HG03039 (cell line): ENCODE measurements around the gene FOXP4.

Experiments
- ATAC-seq: cut with Tn5 transposase; IDR thresholded peaks from one replicate; pipeline ENCODE4 v1.9.1; 2021; ENCODE audit warnings: mild to moderate bottlenecking, moderate library complexity; ENCODE audit not compliant: unreplicated experiment

Gene FOXP4

DNA sequence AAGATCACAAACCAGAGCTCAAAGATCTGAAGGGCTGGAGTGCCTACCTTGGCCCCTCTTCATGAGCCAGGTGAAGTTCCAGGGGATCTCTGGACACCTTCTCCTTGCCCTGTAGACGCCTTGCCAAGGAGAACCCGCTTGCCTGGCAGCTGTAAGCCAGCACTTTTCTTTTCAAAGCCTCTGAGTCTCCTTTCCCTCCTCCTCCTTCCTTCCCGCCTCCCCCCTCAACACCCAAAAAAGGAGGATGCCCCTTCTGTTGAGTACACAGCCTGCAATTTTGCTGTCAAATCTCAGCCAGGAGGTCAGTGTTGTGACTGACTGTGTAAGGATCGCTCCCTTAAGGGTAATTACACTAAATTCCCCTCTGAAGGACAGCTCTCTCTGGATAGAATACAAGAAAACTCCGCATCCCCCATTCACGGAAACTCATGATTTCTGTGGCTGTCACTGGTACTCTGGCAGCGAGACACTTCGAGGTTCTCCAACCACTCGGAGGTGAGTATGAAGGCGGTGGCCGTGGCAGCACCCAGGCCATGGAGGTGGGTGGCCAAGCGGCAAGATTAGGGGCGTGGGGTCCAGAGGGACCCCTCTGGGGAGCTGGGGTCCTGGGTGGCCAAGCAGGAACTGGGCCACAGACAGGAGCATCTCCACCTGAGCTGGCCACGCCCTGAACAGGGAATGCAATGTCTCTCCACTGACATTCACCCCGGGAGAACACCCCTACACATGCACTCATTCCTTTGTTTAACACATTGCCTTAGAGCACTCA lies 23.2 kb upstream of the FOXP4 start:
- no peak for ATAC-seq

GRCh38 chr6:41523915-41524633 lies 22.1 kb upstream of the FOXP4 start:
- no peak for ATAC-seq

- no peak for ATAC-seq
Observed at GRCh38 chr6:41524634-41525011, 21.6 kb upstream of the FOXP4 start.

- no peak for ATAC-seq
Observed at GRCh38 chr6:41527721-41528408, 18.3 kb upstream of the FOXP4 start.

DNA sequence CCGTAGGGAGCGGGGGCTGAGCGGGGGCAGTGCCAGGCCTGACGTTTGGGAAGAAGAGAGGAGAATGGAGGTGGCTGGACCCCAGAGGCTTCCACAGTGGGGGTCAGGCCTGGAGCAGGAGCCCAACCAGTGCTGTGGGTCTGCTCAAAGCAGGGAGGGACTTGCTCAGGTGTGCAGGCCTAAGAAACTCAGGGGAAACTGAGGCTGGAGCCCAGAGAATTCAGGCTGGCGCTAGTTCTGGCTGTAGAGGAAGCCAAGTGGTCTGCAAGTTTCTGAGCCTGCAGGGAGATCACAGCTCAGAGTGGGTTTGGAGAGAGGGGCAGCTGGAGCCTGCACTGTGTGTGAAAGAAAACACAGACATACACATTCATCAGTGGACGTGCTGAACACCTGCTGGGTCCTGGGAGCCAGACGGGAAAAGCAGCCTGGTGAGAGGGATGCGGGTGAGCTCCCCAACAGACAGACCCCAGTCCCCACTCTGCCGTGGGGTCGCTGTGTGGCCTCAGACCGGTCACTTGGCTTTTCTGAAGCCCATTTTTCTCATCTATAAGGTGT lies 17.7 kb upstream of the FOXP4 start:
- no peak for ATAC-seq

GRCh38 chr6:41529049-41529448 lies 17.1 kb upstream of the FOXP4 start:
- no peak for ATAC-seq

- ATAC-seq: no peak
Observed at GRCh38 chr6:41529970-41530369, 16.2 kb upstream of the FOXP4 start.

- ATAC-seq: no peak
Observed at GRCh38 chr6:41530476-41530875, 15.7 kb upstream of the FOXP4 start.

GRCh38 chr6:41531016-41531415 lies 15.2 kb upstream of the FOXP4 start:
- ATAC-seq: no peak

- peak; percentile 75 for ATAC-seq
Observed at GRCh38 chr6:41531591-41532582, 14.3 kb upstream of the FOXP4 start.

- no peak for ATAC-seq
Observed at GRCh38 chr6:41535766-41536165, 10.4 kb upstream of the FOXP4 start.

GRCh38 chr6:41536795-41537758 lies 9.1 kb upstream of the FOXP4 start:
- ATAC-seq: no peak

DNA sequence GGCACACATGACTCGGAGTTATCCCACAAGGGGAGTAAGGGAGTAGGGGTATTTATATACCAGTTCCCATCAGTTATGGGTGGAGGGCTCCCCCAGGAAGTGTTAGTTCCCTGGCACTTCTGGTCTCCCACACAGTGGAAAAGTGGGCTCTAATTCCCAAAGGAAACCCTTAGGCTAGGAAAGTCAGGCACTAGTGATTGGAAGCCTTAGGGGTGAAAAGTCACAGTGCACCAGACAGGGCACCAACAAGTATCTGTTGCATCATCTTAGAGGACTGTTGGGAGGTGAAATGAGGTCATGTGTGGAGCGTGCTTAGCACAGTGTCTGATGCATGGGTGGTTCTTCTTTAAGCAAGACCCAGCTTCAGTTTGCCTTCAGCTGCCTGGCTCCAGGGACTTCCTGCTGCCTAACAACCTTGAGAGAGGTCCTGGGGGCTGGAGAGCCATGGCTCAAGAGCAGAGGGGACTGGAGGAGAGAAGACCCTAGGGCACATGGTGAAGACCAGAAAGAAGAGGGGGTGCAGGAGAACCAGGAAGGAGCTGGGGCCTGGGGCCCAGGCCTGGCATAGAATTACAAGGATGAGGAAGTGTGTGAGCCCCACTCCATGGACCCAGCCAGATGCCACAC lies 7.5 kb upstream of the FOXP4 start:
- ATAC-seq: no peak

DNA sequence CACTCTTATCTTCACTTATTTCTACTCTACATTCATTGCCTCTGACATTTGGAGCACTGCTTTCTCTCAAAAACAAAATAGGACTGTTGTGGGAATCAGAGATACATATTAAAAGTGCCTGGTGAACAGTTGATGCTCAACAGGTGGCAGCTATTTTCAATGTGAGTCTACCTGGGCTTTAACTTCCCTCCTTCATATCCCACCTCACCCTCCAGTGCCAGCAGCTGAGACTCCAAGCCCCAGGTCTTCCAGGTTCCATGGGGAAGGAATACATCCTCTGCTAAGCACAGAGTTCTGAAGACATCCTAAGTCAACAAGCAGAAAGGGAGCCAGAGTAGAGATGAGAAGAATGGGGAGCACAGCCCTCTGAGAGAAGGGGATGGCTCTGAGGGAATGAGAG lies 7.0 kb upstream of the FOXP4 start:
- no peak for ATAC-seq

DNA sequence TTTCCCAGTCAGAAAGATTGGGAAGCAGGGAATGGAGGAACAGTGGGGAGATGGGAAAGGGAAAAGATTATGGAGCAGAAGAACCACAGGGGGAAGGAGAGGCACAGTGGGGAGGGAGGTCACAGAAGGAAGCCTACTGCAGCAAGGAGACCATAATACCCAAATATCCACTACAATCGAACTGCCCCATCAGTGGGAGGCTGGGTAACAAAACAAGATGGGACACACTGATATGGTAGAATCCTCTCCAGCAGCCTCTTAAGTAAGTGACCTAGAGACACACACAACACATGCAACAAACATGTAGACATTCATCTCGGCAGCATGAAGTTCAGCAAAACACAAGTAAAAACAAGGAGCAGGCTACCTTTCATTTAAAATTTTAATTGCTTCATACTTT lies 4.8 kb upstream of the FOXP4 start:
- no peak for ATAC-seq

DNA sequence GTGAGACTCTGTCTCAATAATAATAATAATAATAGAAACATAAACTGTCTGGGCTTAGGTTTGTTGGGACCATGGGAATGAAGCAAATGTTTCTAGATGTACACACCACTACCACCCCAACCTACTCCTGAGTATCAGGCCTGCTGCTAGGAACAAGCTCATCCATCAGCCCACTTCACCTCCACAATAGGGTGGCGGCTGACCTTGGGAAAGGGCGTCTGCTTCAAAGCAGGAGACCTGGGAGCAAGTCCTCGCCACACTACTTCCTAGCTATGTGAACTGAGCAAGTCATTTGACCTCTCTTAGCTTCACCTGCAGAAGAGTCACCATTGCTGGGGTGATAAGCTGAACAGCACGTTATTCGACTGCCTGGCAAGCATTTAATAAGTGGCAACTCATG lies 3.1 kb upstream of the FOXP4 start:
- no peak for ATAC-seq

- ATAC-seq: no peak
Observed at GRCh38 chr6:41545247-41545702, 906 bp upstream of the FOXP4 start.

DNA sequence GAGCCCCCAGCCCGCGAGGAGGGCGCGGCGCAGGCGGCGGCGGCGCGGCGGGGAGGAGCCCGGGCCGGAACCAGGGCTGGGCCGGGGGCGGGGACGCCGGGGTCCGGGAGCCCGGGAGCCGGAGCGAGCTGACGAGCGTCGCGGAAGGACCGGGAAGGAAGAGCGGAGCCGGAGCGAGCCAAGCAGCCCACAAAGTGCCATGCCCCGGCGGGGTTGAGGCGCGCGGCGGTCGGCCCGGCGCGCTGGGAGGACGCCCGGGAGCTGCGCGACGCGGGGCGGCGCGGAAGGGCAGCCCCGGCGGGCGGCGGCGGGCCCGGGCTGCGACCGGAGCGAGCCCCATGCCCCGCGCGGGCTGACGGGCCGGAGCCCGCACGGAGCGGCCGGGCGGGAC lies 289 bp downstream of the FOXP4 start:
- ATAC-seq: peak; percentile 36
